ENCODE data around the gene PRG2.

- TF ChIP-seq CTCF (IDR thresholded peaks at IDR 0.05) (no peak), POLR2A (IDR thresholded peaks at IDR 0.05; ENCODE audit: low read depth) (no peak), POLR2AphosphoS5 (IDR thresholded peaks at IDR 0.05) (no peak), EP300 (IDR thresholded peaks at IDR 0.05) (no peak)
These were observed 4.1 kb downstream of the PRG2 start for GRCh38 chr11:57386178-57386940.
